Osteocyte (in vitro differentiated cells): Measurements from ENCODE around the gene ADH4. TPM values are rescaled to one million over a fixed set of nuclear protein-coding genes. Genes with fewer than 3 reads are reported as not detected.

Source experiments
- DNase-seq: peaks from one replicate; pipeline ENCODE4 v3.0.0; 2021; ENCODE audit warnings: mixed read lengths; ENCODE audit not compliant: unreplicated experiment; ENCODE audit errors: extremely low spot score
- H3K27ac Mint-ChIP-seq: one replicate; pipeline ENCODE4 v1.8.0; 2021; ENCODE audit warnings: mild to moderate bottlenecking, mixed read lengths; ENCODE audit not compliant: unreplicated experiment
- H3K27me3 Mint-ChIP-seq: one replicate; pipeline ENCODE4 v1.8.0; 2021; ENCODE audit warnings: mixed read lengths; ENCODE audit not compliant: unreplicated experiment
- H3K36me3 Mint-ChIP-seq: one replicate; pipeline ENCODE4 v1.8.0; 2021; ENCODE audit warnings: mixed read lengths; ENCODE audit not compliant: unreplicated experiment
- H3K4me1 Mint-ChIP-seq: one replicate; pipeline ENCODE4 v1.8.0; 2021; ENCODE audit warnings: mixed read lengths; ENCODE audit not compliant: unreplicated experiment
- H3K4me3 Mint-ChIP-seq: one replicate; pipeline ENCODE4 v1.8.0; 2021; ENCODE audit warnings: mild to moderate bottlenecking, moderate library complexity, mixed read lengths; ENCODE audit not compliant: unreplicated experiment
- H3K9me3 Mint-ChIP-seq: one replicate; pipeline ENCODE4 v1.8.0; 2021; ENCODE audit warnings: mixed read lengths; ENCODE audit not compliant: unreplicated experiment
- total RNA-seq: library from RNA; stranded (reverse); gene quantifications from 2 replicates; pipeline ENCODE4 v1.2.1, GENCODE V29; 2021
- TF ChIP-seq, protein P1 (sequence below): fragments of 200-600 bp; sonication (generic); IDR thresholded peaks from 2 replicates; pipeline ENCODE4 v1.5.0; 2021; ENCODE audit warnings: antibody characterized with exemption, mild to moderate bottlenecking, moderate library complexity

The ADH4 gene
- total RNA-seq, 1 donor from 2014 or later: not detected

DNA sequence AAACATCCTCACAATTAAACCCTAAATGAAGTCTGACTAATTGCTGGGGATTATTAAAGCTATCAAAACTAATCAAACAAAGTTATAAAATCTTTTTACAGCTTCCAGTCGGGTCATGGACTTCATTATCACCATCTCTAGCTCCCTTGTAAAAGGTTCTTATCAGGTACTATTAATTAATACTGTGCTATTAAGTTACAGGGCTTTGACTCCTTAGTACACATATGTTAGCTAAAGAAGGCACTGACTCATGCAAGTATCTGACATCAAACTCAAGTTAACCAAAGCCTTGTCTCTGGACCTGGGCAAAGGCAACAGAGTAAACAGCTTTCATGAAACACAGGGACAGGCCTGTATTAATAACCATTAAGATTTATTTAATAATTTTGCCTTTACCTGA, 7.9 kb upstream of the ADH4 start:
- H3K27me3 Mint-ChIP-seq: no peaks in the 10 kb centered on the region
- H3K9me3 Mint-ChIP-seq: peaks cover 15% of the 10 kb centered on the region
- peaks cover 4% of the 10 kb centered on the region for H3K36me3 Mint-ChIP-seq
- DNase-seq: no peak
- H3K4me3 Mint-ChIP-seq: no peak overlapping the region
- TF ChIP-seq, protein P1, sequence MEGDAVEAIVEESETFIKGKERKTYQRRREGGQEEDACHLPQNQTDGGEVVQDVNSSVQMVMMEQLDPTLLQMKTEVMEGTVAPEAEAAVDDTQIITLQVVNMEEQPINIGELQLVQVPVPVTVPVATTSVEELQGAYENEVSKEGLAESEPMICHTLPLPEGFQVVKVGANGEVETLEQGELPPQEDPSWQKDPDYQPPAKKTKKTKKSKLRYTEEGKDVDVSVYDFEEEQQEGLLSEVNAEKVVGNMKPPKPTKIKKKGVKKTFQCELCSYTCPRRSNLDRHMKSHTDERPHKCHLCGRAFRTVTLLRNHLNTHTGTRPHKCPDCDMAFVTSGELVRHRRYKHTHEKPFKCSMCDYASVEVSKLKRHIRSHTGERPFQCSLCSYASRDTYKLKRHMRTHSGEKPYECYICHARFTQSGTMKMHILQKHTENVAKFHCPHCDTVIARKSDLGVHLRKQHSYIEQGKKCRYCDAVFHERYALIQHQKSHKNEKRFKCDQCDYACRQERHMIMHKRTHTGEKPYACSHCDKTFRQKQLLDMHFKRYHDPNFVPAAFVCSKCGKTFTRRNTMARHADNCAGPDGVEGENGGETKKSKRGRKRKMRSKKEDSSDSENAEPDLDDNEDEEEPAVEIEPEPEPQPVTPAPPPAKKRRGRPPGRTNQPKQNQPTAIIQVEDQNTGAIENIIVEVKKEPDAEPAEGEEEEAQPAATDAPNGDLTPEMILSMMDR: no peak
- H3K27ac Mint-ChIP-seq: no peak overlapping the region
- H3K4me1 Mint-ChIP-seq: no peaks in the 10 kb centered on the region

DNA sequence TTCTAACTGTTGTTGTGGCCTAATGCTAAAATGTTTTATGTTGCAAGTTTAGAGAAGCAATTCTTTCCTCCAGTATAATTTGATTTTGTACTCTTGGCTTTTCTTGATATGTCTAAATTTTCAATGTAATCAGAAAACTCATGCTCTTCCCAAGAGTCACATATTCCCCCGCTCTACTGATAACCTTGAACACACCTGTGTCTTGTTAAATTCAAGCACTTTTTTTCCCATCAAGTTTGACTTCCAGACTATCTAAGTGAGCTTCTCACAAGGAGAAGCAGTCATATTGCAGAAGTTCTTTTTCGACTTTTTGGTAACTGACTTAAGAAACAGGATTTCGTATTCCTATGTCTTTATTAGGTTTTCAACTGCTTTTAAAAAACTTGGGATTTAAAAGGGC, 7.4 kb upstream of the ADH4 start:
- H3K4me1 Mint-ChIP-seq: no peaks in the 10 kb centered on the region
- no peak overlapping the region for H3K27ac Mint-ChIP-seq
- H3K36me3 Mint-ChIP-seq: peaks cover 4% of the 10 kb centered on the region
- H3K27me3 Mint-ChIP-seq: no peaks in the 10 kb centered on the region
- H3K4me3 Mint-ChIP-seq: no peak overlapping the region
- no peak for DNase-seq
- peaks cover 15% of the 10 kb centered on the region for H3K9me3 Mint-ChIP-seq
- TF ChIP-seq, protein P1: no peak

DNA sequence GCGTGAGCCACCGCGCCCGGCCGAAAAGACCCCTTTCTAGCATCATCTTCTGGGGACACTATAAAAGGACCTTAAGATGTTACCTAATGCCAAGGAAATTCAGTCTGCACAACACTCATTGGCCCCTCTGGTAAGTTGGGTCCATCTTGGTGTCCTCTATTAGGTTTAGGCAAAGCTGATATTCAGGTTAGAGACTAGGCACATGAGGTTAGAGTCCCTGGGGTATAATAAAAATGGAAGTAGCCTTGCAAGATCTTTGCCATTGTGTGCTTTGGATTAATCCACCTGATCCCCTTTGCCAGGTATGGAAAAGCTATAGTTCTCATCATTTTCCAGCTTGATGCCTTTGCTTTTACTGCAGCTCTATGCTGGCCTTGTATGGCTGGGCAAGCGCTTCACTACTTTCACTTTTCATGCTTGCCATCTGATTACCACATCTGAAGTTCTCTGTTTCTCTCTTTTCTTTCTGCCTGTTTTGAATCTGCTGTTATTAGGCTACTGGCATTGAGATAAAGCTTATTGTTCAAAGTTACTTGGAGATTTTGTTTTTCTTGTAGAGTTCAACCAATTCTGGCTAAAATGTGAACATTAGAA, 5.4 kb upstream of the ADH4 start:
- Mint-ChIP-seq H3K27me3 (no peaks in the 10 kb centered on the region), H3K27ac (no peak overlapping the region), H3K36me3 (peaks cover 4% of the 10 kb centered on the region), H3K4me1 (no peaks in the 10 kb centered on the region), H3K4me3 (no peak overlapping the region), H3K9me3 (peaks cover 15% of the 10 kb centered on the region)
- TF ChIP-seq, protein P1: no peak
- DNase-seq: no peak

DNA sequence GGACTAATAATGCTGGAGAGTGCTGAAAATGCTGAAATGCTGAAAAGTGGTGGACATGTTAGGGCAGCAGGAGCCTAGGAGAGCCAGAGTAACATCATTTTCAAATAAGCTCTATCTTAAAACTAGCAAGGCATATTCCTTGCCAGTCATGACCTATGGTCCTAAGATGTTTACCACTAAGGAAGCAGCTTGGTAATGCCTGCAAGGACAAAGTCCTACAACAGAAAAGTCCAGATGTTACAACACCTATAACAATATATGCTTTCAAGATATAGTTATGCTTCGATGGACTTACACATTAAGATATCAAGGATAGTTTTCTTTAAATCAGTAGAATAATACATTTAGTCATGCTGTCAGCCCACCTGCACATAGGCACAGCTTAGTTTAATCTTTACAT, 4.5 kb upstream of the ADH4 start:
- DNase-seq: no peak
- Mint-ChIP-seq H3K9me3 (peaks cover 15% of the 10 kb centered on the region), H3K4me3 (no peak overlapping the region), H3K4me1 (no peaks in the 10 kb centered on the region), H3K27me3 (no peaks in the 10 kb centered on the region), H3K36me3 (peaks cover 4% of the 10 kb centered on the region), H3K27ac (no peak overlapping the region)
- TF ChIP-seq, protein P1: no peak

DNA sequence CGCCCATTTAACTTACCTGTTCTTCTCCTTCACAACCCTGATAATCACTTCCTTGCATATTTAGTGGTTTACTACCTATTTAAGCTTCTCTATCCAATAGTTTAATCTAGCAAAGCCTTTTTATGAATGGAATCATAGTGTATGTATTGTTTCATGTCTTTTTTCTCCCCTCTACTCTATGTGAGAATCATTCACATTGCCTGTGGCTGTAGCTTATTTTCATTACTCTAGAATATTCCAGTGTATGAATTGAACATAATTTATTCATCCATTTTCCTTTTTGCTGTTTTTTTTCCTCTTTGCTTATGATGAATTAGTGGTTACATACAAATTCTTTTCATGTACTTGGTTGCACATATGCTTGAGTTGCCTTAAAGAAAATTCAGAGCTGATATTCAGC, 490 bp upstream of the ADH4 start:
- Mint-ChIP-seq H3K27me3 (no peaks in the 10 kb centered on the region), H3K4me1 (no peaks in the 10 kb centered on the region), H3K9me3 (no peaks in the 10 kb centered on the region), H3K4me3 (no peak overlapping the region), H3K27ac (no peak overlapping the region), H3K36me3 (no peaks in the 10 kb centered on the region)
- no peak for DNase-seq
- TF ChIP-seq, protein P1: no peak
